ENCODE measurements around the gene CHRNG. TPM values are rescaled to one million over a fixed set of nuclear protein-coding genes. Genes with fewer than 3 reads are reported as not detected.
A peak's percentile ranks its signal among the peaks of the same experiment; 100 is the strongest.
"Not testable (repeated sequence)": the region's sequence is repeated elsewhere in the genome, so short reads cannot be mapped to it uniquely, and the experiment has no call there.

The CHRNG gene
- total RNA-seq, 2 experiments from 2014 or later = not detected

DNA sequence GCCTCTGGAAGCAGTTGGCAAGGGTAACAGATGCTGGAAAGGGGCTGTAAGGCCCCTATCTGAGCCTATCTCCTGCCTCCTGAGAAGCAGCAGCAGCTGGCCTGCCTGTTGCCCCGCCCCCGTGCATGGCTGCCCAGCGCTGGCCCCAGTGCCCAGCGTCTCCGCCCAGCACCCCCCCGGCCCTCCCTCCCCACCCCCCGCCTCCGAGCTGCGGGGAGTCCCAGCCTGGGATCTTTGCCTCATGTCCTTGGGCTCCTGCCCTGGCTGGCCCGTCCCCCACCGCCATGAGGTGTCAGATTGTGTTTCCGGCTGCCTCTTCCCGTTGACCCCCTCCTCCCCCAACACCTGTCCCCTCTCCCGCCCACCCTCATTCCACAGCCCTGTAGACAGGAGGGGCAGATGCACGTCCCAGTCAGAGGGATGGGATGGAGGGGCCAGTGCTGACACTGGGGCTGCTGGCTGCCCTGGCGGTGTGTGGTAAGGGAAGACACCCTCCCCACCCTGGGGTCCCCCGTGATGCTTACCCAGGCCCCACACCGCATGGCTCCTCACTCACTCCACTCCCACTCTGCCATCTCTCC is 13.6 kb upstream of the CHRNG start, which contains the start of gene CHRND:
Gene CHRND, plus strand, starts transcription at position 370 of the 581 bp plus-strand sequence. Its CDS starts 56 bp downstream, at position 426.
- CTCF ChIA-PET = interaction anchor here (0.5 to 1.0 kb wide), 3 partner anchors 9 to 650 kb away, joined by 3 read pairs; no protein-coding TSS in a partner anchor
- no peak for DNase-seq
- Mint-ChIP-seq H3K4me1 (peaks cover 20% of the 10 kb centered on the region), H3K27me3 (peaks cover 17% of the 10 kb centered on the region), H3K36me3 (ENCODE audit: low read depth) (no peaks in the 10 kb centered on the region), H3K4me3 (no peak within 1 kb of the TSS), H3K27ac (peak within 1 kb of the TSS; percentile 19), H3K9me3 (no peaks in the 10 kb centered on the region)
- POLR2A ChIA-PET = no interaction called here

DNA sequence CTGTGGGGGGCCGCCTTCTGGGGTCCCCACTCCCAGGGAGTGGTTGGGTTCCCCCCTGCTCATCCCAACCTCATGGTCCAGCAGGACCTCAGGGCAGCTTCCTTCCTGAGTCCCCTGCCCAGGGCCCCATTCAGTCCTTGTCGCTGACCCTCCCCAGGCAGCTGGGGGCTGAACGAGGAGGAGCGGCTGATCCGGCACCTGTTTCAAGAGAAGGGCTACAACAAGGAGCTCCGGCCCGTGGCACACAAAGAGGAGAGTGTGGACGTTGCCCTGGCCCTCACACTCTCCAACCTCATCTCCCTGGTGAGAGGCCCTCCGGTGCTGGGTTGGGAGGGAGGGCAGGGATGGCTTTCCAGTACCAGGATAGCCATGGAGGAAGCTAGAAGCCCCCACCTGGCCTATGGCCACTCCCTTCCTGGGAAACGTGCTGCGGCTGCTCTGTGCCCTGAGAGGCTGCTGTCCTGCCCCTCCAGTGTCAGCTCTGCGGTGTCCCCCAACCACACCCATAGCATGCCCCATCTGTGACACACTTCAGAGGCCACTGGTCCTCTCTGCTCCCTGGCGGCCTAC is 13.0 kb upstream of the CHRNG start:
- Mint-ChIP-seq H3K27me3 (peaks cover 15% of the 10 kb centered on the region), H3K4me3 (no peak overlapping the region), H3K27ac (peak overlapping the region; percentile 19), H3K4me1 (peaks cover 19% of the 10 kb centered on the region), H3K9me3 (no peaks in the 10 kb centered on the region), H3K36me3 (ENCODE audit: low read depth) (no peaks in the 10 kb centered on the region)
- ChIA-PET POLR2A (no interaction called here), CTCF (interaction anchor here (0.5 to 1.0 kb wide), 4 partner anchors 10 to 651 kb away, joined by 3 read pairs; partner anchors contain the start of gene INPP5D)
- no peak for DNase-seq

DNA sequence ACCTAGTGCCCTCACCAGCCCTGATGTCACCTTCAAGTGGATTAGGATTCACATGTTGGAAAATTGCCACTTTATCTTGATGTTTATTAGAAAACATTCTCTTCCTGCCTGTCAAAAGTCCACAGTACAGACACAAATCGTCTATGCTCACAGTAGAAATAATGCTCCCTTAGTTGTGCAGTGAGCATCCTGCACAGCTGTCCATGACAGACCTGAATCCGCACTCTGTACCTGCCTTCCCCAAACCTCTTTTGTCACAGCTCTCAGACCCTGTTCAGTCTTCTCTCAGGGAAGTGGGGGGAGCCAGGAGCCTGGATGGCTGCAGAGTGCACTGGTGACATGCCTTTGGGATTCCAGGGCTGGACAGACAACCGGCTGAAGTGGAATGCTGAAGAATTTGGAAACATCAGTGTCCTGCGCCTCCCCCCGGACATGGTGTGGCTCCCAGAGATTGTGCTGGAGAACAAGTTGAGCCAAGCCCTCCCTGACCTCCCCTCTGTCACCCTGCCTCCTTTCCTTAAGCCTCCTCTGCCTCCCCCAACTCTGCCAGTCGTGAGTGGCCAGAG is 11.5 kb upstream of the CHRNG start:
- no peak overlapping the region for H3K27ac Mint-ChIP-seq
- no peaks in the 10 kb centered on the region for H3K36me3 Mint-ChIP-seq (ENCODE audit: low read depth)
- POLR2A ChIA-PET = no interaction called here
- CTCF ChIA-PET = no interaction called here
- H3K27me3 Mint-ChIP-seq = peaks cover 10% of the 10 kb centered on the region
- no peak for DNase-seq
- H3K4me1 Mint-ChIP-seq = peaks cover 18% of the 10 kb centered on the region
- H3K4me3 Mint-ChIP-seq = no peak overlapping the region
- H3K9me3 Mint-ChIP-seq = no peaks in the 10 kb centered on the region

DNA sequence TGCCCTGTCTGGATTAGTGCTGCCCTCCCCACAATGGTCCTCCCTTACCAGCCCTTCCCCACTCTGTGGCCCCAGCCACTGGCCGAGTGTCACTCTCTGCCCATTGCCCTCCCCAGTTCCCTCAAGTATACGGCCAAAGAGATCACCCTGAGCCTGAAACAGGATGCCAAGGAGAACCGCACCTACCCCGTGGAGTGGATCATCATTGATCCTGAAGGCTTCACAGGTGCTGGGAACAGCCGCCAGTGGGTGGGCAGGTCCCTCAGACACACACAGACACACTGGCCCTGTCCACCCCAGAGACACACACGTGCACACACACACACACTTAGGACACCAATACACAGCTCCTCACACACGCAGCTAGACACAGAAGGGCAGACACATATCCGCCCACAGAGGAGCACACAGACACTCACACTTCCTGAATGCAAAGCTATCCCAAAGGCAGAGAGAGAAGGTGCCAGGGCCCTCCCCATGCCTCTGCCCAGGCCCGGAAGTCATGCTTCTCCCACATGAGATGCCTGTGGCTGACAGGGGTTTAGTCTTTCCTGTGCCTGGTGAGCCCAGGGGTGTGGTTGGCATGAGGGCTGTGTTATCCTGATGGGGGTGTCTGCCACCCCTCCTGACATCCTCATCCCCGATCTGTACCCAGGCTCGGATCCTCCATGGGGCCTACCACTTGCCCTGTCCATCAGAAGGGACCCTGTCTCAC is 10.6 kb upstream of the CHRNG start:
- DNase-seq = peak; percentile 15
- CTCF ChIA-PET = no interaction called here
- Mint-ChIP-seq H3K27ac (peak overlapping the region; percentile 22), H3K4me1 (peaks cover 15% of the 10 kb centered on the region), H3K4me3 (no peak overlapping the region), H3K27me3 (peaks cover 6% of the 10 kb centered on the region), H3K9me3 (no peaks in the 10 kb centered on the region), H3K36me3 (ENCODE audit: low read depth) (no peaks in the 10 kb centered on the region)
- POLR2A ChIA-PET = no interaction called here

DNA sequence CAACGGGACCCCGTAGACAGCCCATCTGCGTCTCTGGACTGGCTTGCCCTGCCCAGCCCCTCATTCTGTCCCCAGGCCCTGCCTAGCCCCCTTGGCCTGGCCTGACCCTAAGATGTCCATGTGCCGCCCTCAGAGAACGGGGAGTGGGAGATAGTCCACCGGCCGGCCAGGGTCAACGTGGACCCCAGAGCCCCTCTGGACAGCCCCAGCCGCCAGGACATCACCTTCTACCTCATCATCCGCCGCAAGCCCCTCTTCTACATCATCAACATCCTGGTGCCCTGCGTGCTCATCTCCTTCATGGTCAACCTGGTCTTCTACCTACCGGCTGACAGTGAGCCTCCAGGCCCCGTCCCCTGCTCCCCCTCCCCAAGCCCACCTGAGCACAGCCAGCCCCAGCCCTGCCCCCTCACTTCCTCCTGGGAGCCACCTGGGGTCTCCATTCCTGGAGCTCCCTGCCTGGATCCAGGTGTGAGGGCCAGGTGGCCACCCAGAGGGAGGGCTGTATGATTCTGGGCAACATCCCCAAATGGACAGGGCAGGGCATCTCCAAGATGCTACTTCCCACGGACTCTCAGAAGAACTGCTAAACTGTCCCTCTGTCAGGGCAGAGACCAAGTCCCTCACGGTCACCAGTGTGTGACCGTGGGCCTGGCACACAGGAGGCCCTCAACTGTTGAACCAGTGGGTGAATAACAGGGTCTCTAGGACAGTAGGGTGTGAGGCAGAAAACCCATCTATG is 9.5 kb upstream of the CHRNG start:
- no peaks in the 10 kb centered on the region for H3K9me3 Mint-ChIP-seq
- H3K27ac Mint-ChIP-seq = no peak overlapping the region
- H3K4me1 Mint-ChIP-seq = peaks cover 12% of the 10 kb centered on the region
- no peak overlapping the region for H3K4me3 Mint-ChIP-seq
- CTCF ChIA-PET = interaction anchor here (1.9 kb wide), 1 partner anchor 16 kb away, joined by 9 read pairs; no protein-coding TSS in a partner anchor
- no peak for DNase-seq
- H3K36me3 Mint-ChIP-seq (ENCODE audit: low read depth) = no peaks in the 10 kb centered on the region
- H3K27me3 Mint-ChIP-seq = no peaks in the 10 kb centered on the region
- POLR2A ChIA-PET = no interaction called here

DNA sequence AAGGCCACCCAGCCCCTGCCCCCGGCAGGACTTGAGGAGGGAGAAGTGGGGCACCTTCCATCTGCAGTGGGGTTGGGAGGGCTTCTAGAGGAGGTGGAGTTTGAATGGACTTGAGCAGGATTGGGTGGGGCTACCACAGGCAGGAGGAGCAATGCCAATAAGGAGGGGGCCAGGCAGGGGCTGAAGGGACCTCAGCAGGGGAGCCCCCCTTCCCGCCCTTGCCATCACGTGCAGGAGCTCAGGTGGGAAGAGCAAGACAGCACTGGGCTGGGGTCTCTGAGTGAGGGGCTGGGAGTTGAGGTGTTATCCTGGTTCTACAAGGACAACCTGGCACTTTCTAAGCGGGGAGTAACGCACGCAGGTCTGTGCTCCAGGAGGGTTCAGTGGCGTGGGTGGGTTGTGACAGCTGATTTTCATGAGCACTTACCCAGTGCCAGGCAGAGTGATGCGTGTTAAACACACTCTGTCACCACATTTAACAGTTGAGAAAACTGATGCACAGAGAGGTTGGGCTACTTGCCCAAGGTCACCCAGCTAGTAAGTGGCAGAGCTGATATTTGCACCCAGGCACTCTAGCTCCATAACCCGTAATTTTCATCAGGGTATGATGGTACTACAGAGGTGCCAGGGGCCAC is 8.7 kb upstream of the CHRNG start:
- no peaks in the 10 kb centered on the region for H3K9me3 Mint-ChIP-seq
- H3K27me3 Mint-ChIP-seq = no peaks in the 10 kb centered on the region
- no peak overlapping the region for H3K4me3 Mint-ChIP-seq
- H3K36me3 Mint-ChIP-seq (ENCODE audit: low read depth) = no peaks in the 10 kb centered on the region
- no peak for DNase-seq
- peaks cover 12% of the 10 kb centered on the region for H3K4me1 Mint-ChIP-seq
- ChIA-PET POLR2A (no interaction called here), CTCF (interaction anchor here (1.9 kb wide), 1 partner anchor 16 kb away, joined by 9 read pairs; no protein-coding TSS in a partner anchor)
- no peak overlapping the region for H3K27ac Mint-ChIP-seq

GRCh38 chr2:232532419-232532818 is 7.1 kb upstream of the CHRNG start:
- H3K4me3 Mint-ChIP-seq = no peak overlapping the region
- peaks cover 12% of the 10 kb centered on the region for H3K4me1 Mint-ChIP-seq
- POLR2A ChIA-PET = no interaction called here
- CTCF ChIA-PET = interaction anchor here (1.9 kb wide), 1 partner anchor 14 kb away, joined by 9 read pairs; no protein-coding TSS in a partner anchor
- no peak for DNase-seq
- H3K36me3 Mint-ChIP-seq (ENCODE audit: low read depth) = no peaks in the 10 kb centered on the region
- H3K9me3 Mint-ChIP-seq = peaks cover 8% of the 10 kb centered on the region
- no peak overlapping the region for H3K27ac Mint-ChIP-seq
- H3K27me3 Mint-ChIP-seq = no peaks in the 10 kb centered on the region

DNA sequence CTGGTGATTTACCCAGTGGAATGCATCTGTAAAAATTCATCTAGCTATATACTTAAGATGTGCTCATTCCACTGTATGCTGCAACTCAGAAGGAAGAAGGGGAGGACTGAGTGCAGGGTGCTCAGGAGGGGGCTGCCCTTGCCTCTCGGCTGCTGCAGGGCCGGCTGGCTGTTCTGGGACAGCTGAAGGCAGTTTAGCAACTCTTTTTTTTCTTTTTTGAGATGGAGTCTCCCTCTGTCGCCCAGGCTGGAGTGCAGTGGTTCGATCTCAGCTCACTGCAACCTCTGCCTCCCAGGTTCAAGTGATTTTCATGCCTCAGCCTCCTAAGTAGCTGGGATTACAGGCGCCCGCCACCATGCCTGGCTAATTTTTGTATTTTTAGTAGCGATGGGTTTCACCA is 6.7 kb upstream of the CHRNG start:
- H3K36me3 Mint-ChIP-seq (ENCODE audit: low read depth); H3K4me3 Mint-ChIP-seq; H3K27ac Mint-ChIP-seq; H3K9me3 Mint-ChIP-seq; DNase-seq; H3K27me3 Mint-ChIP-seq; CTCF ChIA-PET; POLR2A ChIA-PET: not testable (repeated sequence)
- peaks cover 12% of the 10 kb centered on the region for H3K4me1 Mint-ChIP-seq

- Mint-ChIP-seq H3K27me3 (peaks cover 5% of the 10 kb centered on the region), H3K4me3 (no peak overlapping the region), H3K27ac (no peak overlapping the region), H3K9me3 (peaks cover 8% of the 10 kb centered on the region), H3K4me1 (peaks cover 6% of the 10 kb centered on the region), H3K36me3 (ENCODE audit: low read depth) (no peaks in the 10 kb centered on the region)
- CTCF ChIA-PET = interaction anchor here (1.5 kb wide), 1 partner anchor 11 kb away, joined by 3 read pairs; no protein-coding TSS in a partner anchor
- no peak for DNase-seq
- POLR2A ChIA-PET = no interaction called here
These were observed 5.4 kb upstream of the CHRNG start for GRCh38 chr2:232533944-232534710.

DNA sequence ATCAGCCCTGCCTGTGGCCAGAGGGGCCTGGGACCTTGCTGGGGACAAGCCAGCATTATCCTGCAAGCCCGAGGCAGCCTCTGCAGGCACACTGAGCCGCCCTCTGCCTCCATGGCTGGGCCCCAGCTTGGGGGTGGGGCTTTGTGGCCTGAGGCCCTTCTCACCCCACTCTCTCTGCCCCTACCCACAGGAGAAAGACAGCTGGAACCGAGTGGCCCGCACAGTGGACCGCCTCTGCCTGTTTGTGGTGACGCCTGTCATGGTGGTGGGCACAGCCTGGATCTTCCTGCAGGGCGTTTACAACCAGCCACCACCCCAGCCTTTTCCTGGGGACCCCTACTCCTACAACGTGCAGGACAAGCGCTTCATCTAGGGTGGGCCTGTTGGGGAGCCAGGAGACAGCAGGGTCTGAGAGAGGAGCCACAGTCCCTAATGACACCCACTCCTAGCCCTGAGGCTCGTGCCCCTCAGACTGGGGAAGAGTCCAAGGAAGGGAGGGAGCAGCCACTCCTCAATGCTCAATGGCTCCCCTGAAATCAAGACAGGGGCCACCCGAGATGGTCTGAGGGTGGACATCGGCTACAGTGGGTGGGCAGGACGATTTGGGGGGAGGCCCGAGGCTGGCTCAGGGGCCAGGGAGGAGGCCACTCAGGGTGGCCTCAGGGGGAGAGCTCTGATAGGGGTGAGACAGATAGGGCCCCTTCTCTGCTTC is 4.4 kb upstream of the CHRNG start:
- no peak overlapping the region for H3K4me3 Mint-ChIP-seq
- POLR2A ChIA-PET = no interaction called here
- peaks cover 5% of the 10 kb centered on the region for H3K27me3 Mint-ChIP-seq
- H3K27ac Mint-ChIP-seq = no peak overlapping the region
- no peak for DNase-seq
- no peaks in the 10 kb centered on the region for H3K36me3 Mint-ChIP-seq (ENCODE audit: low read depth)
- peaks cover 8% of the 10 kb centered on the region for H3K9me3 Mint-ChIP-seq
- CTCF ChIA-PET = interaction anchor here (1.5 kb wide), 1 partner anchor 10 kb away, joined by 3 read pairs; no protein-coding TSS in a partner anchor
- H3K4me1 Mint-ChIP-seq = peaks cover 4% of the 10 kb centered on the region

GRCh38 chr2:232535761-232536530 is 3.5 kb upstream of the CHRNG start:
- Mint-ChIP-seq H3K36me3 (ENCODE audit: low read depth) (no peaks in the 10 kb centered on the region), H3K27ac (no peak overlapping the region), H3K4me3 (no peak overlapping the region), H3K9me3 (peaks cover 8% of the 10 kb centered on the region), H3K4me1 (peaks cover 4% of the 10 kb centered on the region), H3K27me3 (peaks cover 5% of the 10 kb centered on the region)
- POLR2A ChIA-PET = no interaction called here
- DNase-seq = no peak
- CTCF ChIA-PET = no interaction called here
